ENCODE results near the gene DRD1. TPM values are rescaled to one million over a fixed set of nuclear protein-coding genes. Genes with fewer than 3 reads are reported as not detected.

The DRD1 gene
- polyA plus RNA-seq, 1 experiment, result not detected

DNA sequence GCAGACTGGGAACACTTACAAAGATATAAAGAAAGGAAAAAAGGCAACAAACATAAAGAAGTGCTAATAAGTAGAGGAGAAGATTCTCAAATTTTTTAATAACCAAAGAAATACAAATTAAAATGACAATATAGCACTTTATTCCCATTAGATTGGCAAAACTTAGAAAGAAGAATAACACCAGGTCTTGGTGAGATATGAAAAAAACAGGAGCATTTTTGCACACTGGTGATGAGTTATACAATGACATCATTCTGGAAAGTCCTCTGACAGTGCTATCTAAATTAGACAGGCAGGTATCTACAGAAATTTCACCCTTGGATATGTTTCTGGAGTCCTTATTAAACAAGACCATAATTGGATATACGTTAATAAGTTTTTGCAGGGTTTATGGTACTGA, 24.9 kb upstream of the DRD1 start:
- peaks cover 5% of the 10 kb centered on the region for H3K27me3 ChIP-seq (ENCODE audit: control insufficient read depth, insufficient read depth, low read length)
- H3K4me3 ChIP-seq (ENCODE audit: low read depth, low read length), result no peak overlapping the region
- TF ChIP-seq, protein P1, sequence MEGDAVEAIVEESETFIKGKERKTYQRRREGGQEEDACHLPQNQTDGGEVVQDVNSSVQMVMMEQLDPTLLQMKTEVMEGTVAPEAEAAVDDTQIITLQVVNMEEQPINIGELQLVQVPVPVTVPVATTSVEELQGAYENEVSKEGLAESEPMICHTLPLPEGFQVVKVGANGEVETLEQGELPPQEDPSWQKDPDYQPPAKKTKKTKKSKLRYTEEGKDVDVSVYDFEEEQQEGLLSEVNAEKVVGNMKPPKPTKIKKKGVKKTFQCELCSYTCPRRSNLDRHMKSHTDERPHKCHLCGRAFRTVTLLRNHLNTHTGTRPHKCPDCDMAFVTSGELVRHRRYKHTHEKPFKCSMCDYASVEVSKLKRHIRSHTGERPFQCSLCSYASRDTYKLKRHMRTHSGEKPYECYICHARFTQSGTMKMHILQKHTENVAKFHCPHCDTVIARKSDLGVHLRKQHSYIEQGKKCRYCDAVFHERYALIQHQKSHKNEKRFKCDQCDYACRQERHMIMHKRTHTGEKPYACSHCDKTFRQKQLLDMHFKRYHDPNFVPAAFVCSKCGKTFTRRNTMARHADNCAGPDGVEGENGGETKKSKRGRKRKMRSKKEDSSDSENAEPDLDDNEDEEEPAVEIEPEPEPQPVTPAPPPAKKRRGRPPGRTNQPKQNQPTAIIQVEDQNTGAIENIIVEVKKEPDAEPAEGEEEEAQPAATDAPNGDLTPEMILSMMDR (IDR thresholded peaks at IDR 0.05; ENCODE audit: insufficient read depth, low read depth, low read length), result no peak
- DNase-seq (ENCODE audit: low read depth), result no peak
- ChIA-PET CTCF (no interaction called here), POLR2A (no interaction called here)
- no peaks in the 10 kb centered on the region for H3K36me3 ChIP-seq (ENCODE audit: control insufficient read depth, insufficient read depth, low read length)

DNA sequence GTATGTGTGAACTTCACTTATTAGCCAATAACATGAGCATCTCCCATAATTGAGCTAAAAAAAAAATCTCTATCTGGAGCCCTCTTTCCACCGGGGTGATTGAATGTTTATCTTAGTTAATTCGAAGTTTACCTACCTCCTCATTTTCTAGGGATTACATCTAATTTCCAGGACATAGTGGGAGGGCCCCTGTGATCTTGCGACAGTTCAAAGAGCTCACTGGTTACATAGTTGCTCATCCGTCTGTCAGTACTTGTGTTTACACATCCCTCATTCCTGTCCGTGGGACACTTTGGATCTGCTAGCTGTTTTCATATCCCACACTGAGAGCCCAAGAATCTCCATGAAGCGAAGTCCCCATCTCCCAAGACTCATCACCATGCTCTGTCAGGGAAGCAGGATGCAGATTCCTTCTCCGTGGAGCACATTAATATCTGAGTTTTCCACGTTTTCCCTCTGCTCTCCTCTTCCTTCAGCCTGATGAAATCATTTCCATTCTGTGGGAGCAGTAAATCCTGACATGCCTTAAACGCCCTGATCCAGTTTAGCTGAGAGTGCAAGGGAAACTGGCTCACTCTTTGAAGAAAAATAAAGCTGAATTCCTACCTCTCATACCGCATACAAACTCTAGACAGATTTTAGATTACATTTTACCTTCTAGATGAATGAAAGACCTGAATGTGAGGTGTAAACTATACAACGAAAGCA, 24.2 kb upstream of the DRD1 start:
- Histone ChIP-seq H3K4me3 (ENCODE audit: low read depth, low read length) (no peak overlapping the region), H3K27me3 (ENCODE audit: control insufficient read depth, insufficient read depth, low read length) (peaks cover 5% of the 10 kb centered on the region), H3K36me3 (ENCODE audit: control insufficient read depth, insufficient read depth, low read length) (no peaks in the 10 kb centered on the region)
- TF ChIP-seq, protein P1 (IDR thresholded peaks at IDR 0.05; ENCODE audit: insufficient read depth, low read depth, low read length), result no peak
- POLR2A ChIA-PET, result no interaction called here
- no peak for DNase-seq (ENCODE audit: low read depth)
- CTCF ChIA-PET, result interaction anchor here (0.9 to 1.1 kb wide), 2 partner anchors 8 to 14 kb away, joined by 3 read pairs; no protein-coding TSS in a partner anchor

DNA sequence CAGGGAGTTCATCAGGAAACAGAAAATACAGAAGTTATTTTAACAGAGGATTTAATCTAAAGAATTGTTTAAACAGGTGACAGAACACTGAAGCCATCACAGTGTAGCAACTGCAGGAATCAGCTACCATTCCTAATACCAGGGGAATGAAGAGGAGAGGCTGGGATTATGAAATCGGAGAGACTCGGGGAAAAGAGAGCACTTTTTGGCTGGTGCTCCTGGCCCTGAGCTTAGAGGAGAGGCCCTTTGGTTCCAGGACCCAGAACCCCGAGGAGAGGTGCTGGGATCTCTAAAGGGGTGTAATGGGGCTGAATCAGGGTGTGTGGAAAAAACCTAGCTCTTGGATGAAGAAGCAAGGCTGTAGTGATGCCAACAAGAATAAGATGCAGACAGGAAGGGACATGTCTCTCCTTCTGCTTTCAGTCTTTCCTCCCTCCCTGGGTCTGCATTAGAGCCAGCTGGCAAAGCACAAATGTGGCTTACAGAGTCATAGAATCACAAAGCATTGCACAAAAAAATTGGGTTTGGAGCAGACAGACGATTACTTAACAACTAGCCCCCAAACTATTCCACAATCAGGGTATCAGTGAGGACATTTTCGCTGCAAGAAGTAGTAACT, 22.8 kb upstream of the DRD1 start:
- H3K27me3 ChIP-seq (ENCODE audit: control insufficient read depth, insufficient read depth, low read length), result peaks cover 5% of the 10 kb centered on the region
- no peaks in the 10 kb centered on the region for H3K36me3 ChIP-seq (ENCODE audit: control insufficient read depth, insufficient read depth, low read length)
- POLR2A ChIA-PET, result no interaction called here
- TF ChIP-seq, protein P1 (IDR thresholded peaks at IDR 0.05; ENCODE audit: insufficient read depth, low read depth, low read length), result no peak
- CTCF ChIA-PET, result interaction anchor here (0.9 to 1.1 kb wide), 2 partner anchors 9 to 15 kb away, joined by 3 read pairs; no protein-coding TSS in a partner anchor
- H3K4me3 ChIP-seq (ENCODE audit: low read depth, low read length), result no peak overlapping the region
- DNase-seq (ENCODE audit: low read depth), result no peak

DNA sequence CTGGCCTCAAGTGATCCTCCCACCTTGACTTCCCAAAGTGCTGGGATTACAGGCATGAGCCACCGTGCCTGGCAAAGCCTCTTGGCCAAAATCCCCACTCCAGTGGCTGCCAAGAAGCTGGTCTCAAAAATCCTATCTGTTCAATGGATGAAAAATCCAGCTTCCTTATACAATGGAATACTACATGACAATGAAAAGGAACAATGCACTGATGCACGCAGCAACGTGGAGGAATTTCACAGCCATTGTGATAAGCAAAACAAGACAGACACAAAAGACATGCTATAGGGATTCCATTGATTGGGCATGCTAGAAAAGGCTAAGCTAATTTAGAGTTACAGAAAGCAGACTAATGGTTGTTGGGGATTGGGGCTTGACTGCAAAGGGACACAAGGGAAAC, 21.3 kb upstream of the DRD1 start:
- TF ChIP-seq, protein P1 (IDR thresholded peaks at IDR 0.05; ENCODE audit: insufficient read depth, low read depth, low read length), result no peak
- Histone ChIP-seq H3K36me3 (ENCODE audit: control insufficient read depth, insufficient read depth, low read length) (no peaks in the 10 kb centered on the region), H3K4me3 (ENCODE audit: low read depth, low read length) (no peak overlapping the region), H3K27me3 (ENCODE audit: control insufficient read depth, insufficient read depth, low read length) (peaks cover 5% of the 10 kb centered on the region)
- POLR2A ChIA-PET, result no interaction called here
- CTCF ChIA-PET, result interaction anchor here (0.7 to 2.0 kb wide), 7 partner anchors 11 to 339 kb away, joined by 3 to 33 read pairs (median 5); partner anchors contain the start of gene SFXN1
- no peak for DNase-seq (ENCODE audit: low read depth)

DNA sequence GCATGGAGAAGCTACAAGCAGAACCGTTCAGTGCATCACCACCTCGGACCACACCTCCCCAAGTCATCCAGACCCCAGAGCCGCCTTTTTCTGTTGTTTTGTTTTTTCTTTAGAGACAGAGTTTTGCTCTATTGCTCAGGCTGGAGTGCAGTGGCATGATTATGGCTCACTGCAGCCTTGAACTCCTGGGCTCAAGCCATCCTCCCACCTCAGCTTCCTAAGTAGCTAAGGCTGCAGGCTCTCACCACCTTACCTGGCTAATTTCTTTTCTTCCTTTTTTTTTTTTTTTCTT, 20.9 kb upstream of the DRD1 start:
- no peak for DNase-seq (ENCODE audit: low read depth)
- ChIA-PET POLR2A (no interaction called here), CTCF (interaction anchor here (0.5 to 2.0 kb wide), 9 partner anchors 11 to 338 kb away, joined by 3 to 33 read pairs (median 5); partner anchors contain the start of genes DRD1 and SFXN1)
- no peak overlapping the region for H3K4me3 ChIP-seq (ENCODE audit: low read depth, low read length)
- peaks cover 5% of the 10 kb centered on the region for H3K27me3 ChIP-seq (ENCODE audit: control insufficient read depth, insufficient read depth, low read length)
- TF ChIP-seq, protein P1 (IDR thresholded peaks at IDR 0.05; ENCODE audit: insufficient read depth, low read depth, low read length), result no peak
- no peaks in the 10 kb centered on the region for H3K36me3 ChIP-seq (ENCODE audit: control insufficient read depth, insufficient read depth, low read length)
